SK-N-SH treated with all-trans-retinoic acid at 6 μM for 48 hours (cell line): ENCODE data around the gene LUC7L2.
A peak's percentile ranks its signal among the peaks of the same experiment; 100 is the strongest.
"Not testable (repeated sequence)": the region's sequence is repeated elsewhere in the genome, so short reads cannot be mapped to it uniquely, and the experiment has no call there.

Experiments used
- ATAC-seq: fragments of 200-7000 bp; cut with Tn5 transposase; 3 replicates; pipeline ENCODE4 v1.9.1; 2020; ENCODE audit warnings: mild to moderate bottlenecking, moderate library complexity
- BACH2 ChIP-seq: fragments of 250-450 bp; sonication (Bioruptor Pico); IDR thresholded peaks from 2 replicates; pipeline ENCODE4 v1.9.0; 2021; ENCODE audit warnings: mild to moderate bottlenecking, borderline replicate concordance
- CSDC2 ChIP-seq: fragments of 250-450 bp; sonication (Bioruptor Pico); IDR thresholded peaks from 2 replicates; pipeline ENCODE4 v1.5.0; 2020; ENCODE audit warnings: mild to moderate bottlenecking, moderate library complexity
- ESRRG ChIP-seq: fragments of 250-450 bp; sonication (Bioruptor Pico); IDR thresholded peaks from 2 replicates; pipeline ENCODE4 v1.6.1; 2021; ENCODE audit warnings: mild to moderate bottlenecking
- OSR1 ChIP-seq: fragments of 250-450 bp; sonication (Bioruptor Pico); IDR thresholded peaks from 2 replicates; pipeline ENCODE4 v1.8.0; 2022; ENCODE audit warnings: moderate library complexity, mild to moderate bottlenecking, inconsistent platforms
- PATZ1 ChIP-seq: fragments of 250-450 bp; sonication (Bioruptor Pico); IDR thresholded peaks from 2 replicates; pipeline ENCODE4 v1.8.0; 2020; ENCODE audit warnings: mild to moderate bottlenecking, moderate library complexity, borderline replicate concordance
- POU6F1 ChIP-seq: fragments of 250-450 bp; sonication (Bioruptor Pico); IDR thresholded peaks from 2 replicates; pipeline ENCODE4 v1.8.0; 2021; ENCODE audit warnings: low read depth, mild to moderate bottlenecking, moderate library complexity, borderline replicate concordance
- RARB ChIP-seq: fragments of 250-450 bp; sonication (Bioruptor Pico); IDR thresholded peaks from 2 replicates; pipeline ENCODE4 v1.8.0; 2021; ENCODE audit warnings: mild to moderate bottlenecking, moderate library complexity
- SNAI2 ChIP-seq: fragments of 250-450 bp; sonication (Bioruptor Pico); IDR thresholded peaks from 2 replicates; pipeline ENCODE4 v1.5.0; 2020; ENCODE audit warnings: mild to moderate bottlenecking, moderate library complexity
- TCF4 ChIP-seq: fragments of 250-450 bp; sonication (Bioruptor Pico); IDR thresholded peaks from 2 replicates; pipeline ENCODE4 v1.8.0; 2021; ENCODE audit warnings: mild to moderate bottlenecking, moderate library complexity, borderline replicate concordance
- TOX ChIP-seq: fragments of 250-450 bp; sonication (Bioruptor Pico); IDR thresholded peaks from 2 replicates; pipeline ENCODE4 v1.8.0; 2021; ENCODE audit warnings: mild to moderate bottlenecking, moderate library complexity, borderline replicate concordance
- ZC3H10 ChIP-seq: fragments of 250-450 bp; sonication (Bioruptor Pico); IDR thresholded peaks from 2 replicates; pipeline ENCODE4 v1.5.1; 2021; ENCODE audit warnings: mild to moderate bottlenecking, moderate library complexity
- ZFP3 ChIP-seq: fragments of 250-450 bp; sonication (Bioruptor Pico); IDR thresholded peaks from 2 replicates; pipeline ENCODE4 v1.5.0; 2020; ENCODE audit warnings: mild to moderate bottlenecking, moderate library complexity
- ZNF8 ChIP-seq: fragments of 450-650 bp; formaldehyde crosslinking; IDR thresholded peaks from 2 replicates; pipeline ENCODE4 v1.5.0; 2020; ENCODE audit warnings: mild to moderate bottlenecking, moderate library complexity
- TF ChIP-seq, protein P1 (sequence below): fragments of 250-450 bp; sonication (Bioruptor Pico); IDR thresholded peaks from 2 replicates; pipeline ENCODE4 v1.5.0; 2020; ENCODE audit warnings: mild to moderate bottlenecking, moderate library complexity
- TF ChIP-seq, protein P2 (sequence below): fragments of 250-450 bp; sonication (Bioruptor Pico); IDR thresholded peaks from 2 replicates; pipeline ENCODE4 v1.5.1; 2021; ENCODE audit warnings: mild to moderate bottlenecking, moderate library complexity

The LUC7L2 gene, protein sequence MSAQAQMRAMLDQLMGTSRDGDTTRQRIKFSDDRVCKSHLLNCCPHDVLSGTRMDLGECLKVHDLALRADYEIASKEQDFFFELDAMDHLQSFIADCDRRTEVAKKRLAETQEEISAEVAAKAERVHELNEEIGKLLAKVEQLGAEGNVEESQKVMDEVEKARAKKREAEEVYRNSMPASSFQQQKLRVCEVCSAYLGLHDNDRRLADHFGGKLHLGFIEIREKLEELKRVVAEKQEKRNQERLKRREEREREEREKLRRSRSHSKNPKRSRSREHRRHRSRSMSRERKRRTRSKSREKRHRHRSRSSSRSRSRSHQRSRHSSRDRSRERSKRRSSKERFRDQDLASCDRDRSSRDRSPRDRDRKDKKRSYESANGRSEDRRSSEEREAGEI

GRCh38 chr7:139359366-139360209 is at the start of gene LUC7L2:
Gene LUC7L2, plus strand, starts transcription at chr7:139359894. Its CDS starts 368 bp downstream, at chr7:139360262.
- ATAC-seq: peak; percentile 89
- no peak for TF ChIP-seq ZC3H10 (CRISPR knock-in tag)
- 0 out of 2 replicates have a peak, but pooled peaks have one; percentile 22 for TF ChIP-seq ZFP3 (CRISPR knock-in tag)
- TF ChIP-seq, protein P1, sequence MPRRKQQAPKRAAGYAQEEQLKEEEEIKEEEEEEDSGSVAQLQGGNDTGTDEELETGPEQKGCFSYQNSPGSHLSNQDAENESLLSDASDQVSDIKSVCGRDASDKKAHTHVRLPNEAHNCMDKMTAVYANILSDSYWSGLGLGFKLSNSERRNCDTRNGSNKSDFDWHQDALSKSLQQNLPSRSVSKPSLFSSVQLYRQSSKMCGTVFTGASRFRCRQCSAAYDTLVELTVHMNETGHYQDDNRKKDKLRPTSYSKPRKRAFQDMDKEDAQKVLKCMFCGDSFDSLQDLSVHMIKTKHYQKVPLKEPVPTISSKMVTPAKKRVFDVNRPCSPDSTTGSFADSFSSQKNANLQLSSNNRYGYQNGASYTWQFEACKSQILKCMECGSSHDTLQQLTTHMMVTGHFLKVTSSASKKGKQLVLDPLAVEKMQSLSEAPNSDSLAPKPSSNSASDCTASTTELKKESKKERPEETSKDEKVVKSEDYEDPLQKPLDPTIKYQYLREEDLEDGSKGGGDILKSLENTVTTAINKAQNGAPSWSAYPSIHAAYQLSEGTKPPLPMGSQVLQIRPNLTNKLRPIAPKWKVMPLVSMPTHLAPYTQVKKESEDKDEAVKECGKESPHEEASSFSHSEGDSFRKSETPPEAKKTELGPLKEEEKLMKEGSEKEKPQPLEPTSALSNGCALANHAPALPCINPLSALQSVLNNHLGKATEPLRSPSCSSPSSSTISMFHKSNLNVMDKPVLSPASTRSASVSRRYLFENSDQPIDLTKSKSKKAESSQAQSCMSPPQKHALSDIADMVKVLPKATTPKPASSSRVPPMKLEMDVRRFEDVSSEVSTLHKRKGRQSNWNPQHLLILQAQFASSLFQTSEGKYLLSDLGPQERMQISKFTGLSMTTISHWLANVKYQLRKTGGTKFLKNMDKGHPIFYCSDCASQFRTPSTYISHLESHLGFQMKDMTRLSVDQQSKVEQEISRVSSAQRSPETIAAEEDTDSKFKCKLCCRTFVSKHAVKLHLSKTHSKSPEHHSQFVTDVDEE (CRISPR knock-in tag): 0 out of 2 replicates have a peak, but pooled peaks have one; percentile 29
- TF ChIP-seq, protein P2, sequence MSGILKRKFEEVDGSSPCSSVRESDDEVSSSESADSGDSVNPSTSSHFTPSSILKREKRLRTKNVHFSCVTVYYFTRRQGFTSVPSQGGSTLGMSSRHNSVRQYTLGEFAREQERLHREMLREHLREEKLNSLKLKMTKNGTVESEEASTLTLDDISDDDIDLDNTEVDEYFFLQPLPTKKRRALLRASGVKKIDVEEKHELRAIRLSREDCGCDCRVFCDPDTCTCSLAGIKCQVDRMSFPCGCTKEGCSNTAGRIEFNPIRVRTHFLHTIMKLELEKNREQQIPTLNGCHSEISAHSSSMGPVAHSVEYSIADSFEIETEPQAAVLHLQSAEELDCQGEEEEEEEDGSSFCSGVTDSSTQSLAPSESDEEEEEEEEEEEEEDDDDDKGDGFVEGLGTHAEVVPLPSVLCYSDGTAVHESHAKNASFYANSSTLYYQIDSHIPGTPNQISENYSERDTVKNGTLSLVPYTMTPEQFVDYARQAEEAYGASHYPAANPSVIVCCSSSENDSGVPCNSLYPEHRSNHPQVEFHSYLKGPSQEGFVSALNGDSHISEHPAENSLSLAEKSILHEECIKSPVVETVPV (CRISPR knock-in tag): peak; percentile 67; the same call in 1 of the 2 replicates
- TF ChIP-seq PATZ1: peak; percentile 55
- TF ChIP-seq POU6F1: no peak
- no peak for TF ChIP-seq SNAI2 (CRISPR knock-in tag)
- TF ChIP-seq TOX: no peak; the same call in 1 of the 2 replicates
- TF ChIP-seq ESRRG: peak; percentile 84

- ATAC-seq: no peak
These were observed 41.7 kb upstream of the LUC7L2 start for GRCh38 chr7:139317939-139318505.

DNA sequence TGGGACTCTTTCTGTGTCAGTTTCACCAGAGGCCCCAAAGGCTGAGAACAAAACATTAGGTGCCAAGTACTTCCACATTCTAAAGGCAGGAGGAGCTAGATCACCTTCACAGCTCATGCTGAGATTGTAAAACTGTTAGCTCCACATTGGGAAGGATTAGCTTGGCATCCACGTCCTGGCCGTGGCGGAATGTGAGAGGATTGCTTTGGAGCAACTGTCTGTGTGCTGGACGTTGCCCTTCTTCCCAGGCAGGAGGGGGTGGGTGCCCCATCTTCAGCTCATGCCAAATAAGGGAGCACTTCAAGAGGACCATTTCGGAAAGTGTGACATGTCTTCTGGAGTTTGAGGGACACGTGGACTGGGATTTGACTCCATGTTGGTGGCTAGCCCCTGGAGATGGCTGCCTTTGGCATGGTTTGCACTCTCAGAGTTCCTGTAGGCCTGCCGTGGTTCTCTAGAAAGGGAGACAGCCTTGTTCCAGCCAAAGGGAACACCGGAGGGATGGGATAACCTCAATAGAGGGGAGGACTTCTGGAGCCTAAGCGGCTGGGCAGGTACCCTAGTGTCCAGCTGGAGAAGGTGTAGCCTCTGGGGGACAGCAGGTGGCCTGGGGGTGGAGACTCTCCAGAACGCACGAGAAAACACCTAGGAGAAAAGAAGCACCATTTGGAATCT is 38.5 kb upstream of the LUC7L2 start:
- no peak for TF ChIP-seq ZC3H10 (CRISPR knock-in tag)
- TF ChIP-seq, protein P2 (CRISPR knock-in tag): no peak
- TF ChIP-seq ESRRG: no peak
- no peak for TF ChIP-seq ZNF8
- TF ChIP-seq RARB (CRISPR knock-in tag): no peak
- TF ChIP-seq BACH2 (CRISPR knock-in tag): no peak
- TF ChIP-seq TCF4 (CRISPR knock-in tag): no peak
- peak; percentile 93 for ATAC-seq

More at GRCh38 chr7:139317939-139318505, 41.7 kb upstream of the LUC7L2 start:
- TF ChIP-seq OSR1 (CRISPR knock-in tag) (no peak), ZC3H10 (CRISPR knock-in tag) (no peak), ZNF8 (no peak), CSDC2 (no peak)
- TF ChIP-seq, protein P1 (CRISPR knock-in tag): no peak

GRCh38 chr7:139324709-139325108 is 35.0 kb upstream of the LUC7L2 start:
- ATAC-seq: not testable (repeated sequence)
